Left ventricle myocardium inferior (tissue), 1 donor: ENCODE data around the gene GSPT1. TPM values are rescaled to one million over a fixed set of nuclear protein-coding genes. Genes with fewer than 3 reads are reported as not detected.

Experiments
- DNase-seq: peaks from one replicate; pipeline ENCODE4 v3.0.0-alpha.2; 2020
- H3K27ac ChIP-seq: fragments of 200-600 bp; replicated peaks from 2 replicates; pipeline ENCODE4 v1.8.0; 2021
- H3K27me3 ChIP-seq: fragments of 200-600 bp; 2 replicates; pipeline ENCODE4 v1.8.0; 2021; ENCODE audit warnings: low read depth
- H3K36me3 ChIP-seq: fragments of 200-600 bp; 2 replicates; pipeline ENCODE4 v1.8.0; 2021
- H3K4me1 ChIP-seq: fragments of 200-600 bp; 2 replicates; pipeline ENCODE4 v1.8.0; 2021
- H3K4me3 ChIP-seq: fragments of 200-600 bp; 2 replicates; pipeline ENCODE4 v1.8.0; 2021; ENCODE audit warnings: mild to moderate bottlenecking, moderate library complexity
- H3K9me3 ChIP-seq: fragments of 200-600 bp; replicated peaks from 2 replicates; pipeline ENCODE4 v1.8.0; 2021
- CTCF ChIP-seq: fragments of 200-600 bp; IDR thresholded peaks from 2 replicates; pipeline ENCODE4 v1.8.0; 2021; ENCODE audit warnings: antibody characterized with exemption, mild to moderate bottlenecking, borderline replicate concordance
- intact Hi-C: fragments of 100-400 bp; cut with micrococcal nuclease; formaldehyde crosslinking; loops from one replicate; pipeline ENCODE4 v1.11.0; 2022
- total RNA-seq: library from RNA; stranded (reverse); fragmentation: NEBNext Ultra II Directional; extraction: Animal tissue kit (Norgen Biotek cat#: 25700); gene quantifications from one replicate; pipeline ENCODE4 v1.2.1, GENCODE V29; 2021
- donor health status: DM: no; HTN: yes; CAD: no; lungs with severe emphysema.

GSPT1 gene
- total RNA-seq, 1 donor from 2014 or later, result 82.3 TPM

GRCh38 chr16:11876306-11876705, 39.5 kb downstream of the GSPT1 start:
- H3K4me3 ChIP-seq, result no peak overlapping the region
- intact Hi-C loops, result no loop called here
- peak overlapping the region; percentile 34 for H3K27ac ChIP-seq
- H3K4me1 ChIP-seq, result peaks cover 23% of the 10 kb centered on the region
- no peak for TF ChIP-seq CTCF
- peaks cover 81% of the 10 kb centered on the region for H3K36me3 ChIP-seq
- H3K9me3 ChIP-seq, result no peaks in the 10 kb centered on the region
- no peak for DNase-seq
- H3K27me3 ChIP-seq, result no peaks in the 10 kb centered on the region

GRCh38 chr16:11875721-11876120, 40.0 kb downstream of the GSPT1 start:
- Histone ChIP-seq H3K9me3 (no peaks in the 10 kb centered on the region), H3K4me3 (no peak overlapping the region), H3K27me3 (no peaks in the 10 kb centered on the region), H3K4me1 (peaks cover 28% of the 10 kb centered on the region), H3K27ac (peak overlapping the region; percentile 34), H3K36me3 (peaks cover 75% of the 10 kb centered on the region)
- intact Hi-C loops, result no loop called here
- no peak for TF ChIP-seq CTCF
- DNase-seq, result no peak

- intact Hi-C loops, result no loop called here
- Histone ChIP-seq H3K4me3 (no peak overlapping the region), H3K9me3 (no peaks in the 10 kb centered on the region), H3K27me3 (no peaks in the 10 kb centered on the region), H3K36me3 (peaks cover 49% of the 10 kb centered on the region), H3K27ac (peak overlapping the region; percentile 60), H3K4me1 (peaks cover 53% of the 10 kb centered on the region)
- no peak for DNase-seq
- TF ChIP-seq CTCF, result peak; percentile 27
Measured at GRCh38 chr16:11871193-11871592, 44.6 kb downstream of the GSPT1 start.

- intact Hi-C loops, result no loop called here
- Histone ChIP-seq H3K4me1 (peaks cover 58% of the 10 kb centered on the region), H3K9me3 (no peaks in the 10 kb centered on the region), H3K27ac (peak overlapping the region; percentile 60), H3K36me3 (peaks cover 41% of the 10 kb centered on the region), H3K27me3 (no peaks in the 10 kb centered on the region), H3K4me3 (no peak overlapping the region)
- DNase-seq, result no peak
- TF ChIP-seq CTCF, result no peak
Measured at GRCh38 chr16:11870399-11870798, 45.4 kb downstream of the GSPT1 start.

- H3K4me1 ChIP-seq, result peaks cover 66% of the 10 kb centered on the region
- H3K9me3 ChIP-seq, result no peaks in the 10 kb centered on the region
- no peak for DNase-seq
- TF ChIP-seq CTCF, result no peak
- no peaks in the 10 kb centered on the region for H3K27me3 ChIP-seq
- intact Hi-C loops, result no loop called here
- no peak overlapping the region for H3K4me3 ChIP-seq
- peaks cover 33% of the 10 kb centered on the region for H3K36me3 ChIP-seq
- H3K27ac ChIP-seq, result peak overlapping the region; percentile 60
Measured at GRCh38 chr16:11869353-11870228, 46.2 kb downstream of the GSPT1 start.
